Measurements from ENCODE around the gene PLEKHG4B.

Gene PLEKHG4B

DNA sequence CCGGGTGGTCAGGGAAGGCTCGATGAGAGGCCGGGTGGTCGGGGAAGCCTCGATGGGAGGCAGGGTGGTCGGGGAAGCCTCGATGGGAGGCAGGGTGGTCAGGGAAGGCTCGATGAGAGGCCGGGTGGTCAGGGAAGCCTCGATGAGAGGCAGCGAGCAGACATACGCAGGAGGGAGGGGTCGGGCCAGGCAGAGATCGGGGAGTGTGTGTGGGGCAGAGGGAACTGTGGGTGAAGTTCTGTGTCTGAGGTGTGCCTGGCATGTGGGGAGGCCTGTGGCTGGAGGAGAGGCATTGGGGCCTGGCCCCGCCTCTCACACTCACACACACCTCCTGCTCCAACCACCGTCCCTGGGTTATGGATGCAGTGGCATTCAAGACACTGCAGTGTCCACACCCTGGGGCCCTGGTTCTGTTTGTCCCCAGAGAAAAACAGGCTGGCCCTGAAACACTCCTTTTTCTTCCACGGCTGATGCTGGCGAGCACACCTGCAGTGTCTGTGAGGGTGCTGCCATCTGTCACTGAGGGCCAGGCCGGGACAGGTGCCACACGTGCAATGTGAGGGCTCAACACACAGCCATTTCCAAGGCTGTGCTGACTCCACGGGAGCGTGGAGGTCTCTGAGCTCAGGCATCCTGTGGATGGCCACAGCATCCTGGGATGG lies 6.5 kb upstream of the PLEKHG4B start:
- TF ChIP-seq YY1 (IDR thresholded peaks at IDR 0.05; ENCODE audit: low read depth) (no peak), CEBPB (IDR thresholded peaks at IDR 0.05) (no peak), TEAD4 (IDR thresholded peaks at IDR 0.05) (no peak), RAD21 (IDR thresholded peaks at IDR 0.05; ENCODE audit: low read depth) (no peak), CREB1 (IDR thresholded peaks at IDR 0.05; ENCODE audit: low read depth) (no peak), EGR1 (IDR thresholded peaks at IDR 0.05) (no peak), FOXM1 (IDR thresholded peaks at IDR 0.05; ENCODE audit: borderline replicate concordance, low read depth) (no peak), NFIC (IDR thresholded peaks at IDR 0.05) (no peak), TAF1 (IDR thresholded peaks at IDR 0.05; ENCODE audit: low read depth) (no peak), ZBTB7A (IDR thresholded peaks at IDR 0.05; ENCODE audit: low read depth) (no peak), EP300 (IDR thresholded peaks at IDR 0.05; ENCODE audit: borderline replicate concordance) (no peak), TCF12 (IDR thresholded peaks at IDR 0.05; ENCODE audit: low read depth) (no peak)
- TF ChIP-seq, protein P1, sequence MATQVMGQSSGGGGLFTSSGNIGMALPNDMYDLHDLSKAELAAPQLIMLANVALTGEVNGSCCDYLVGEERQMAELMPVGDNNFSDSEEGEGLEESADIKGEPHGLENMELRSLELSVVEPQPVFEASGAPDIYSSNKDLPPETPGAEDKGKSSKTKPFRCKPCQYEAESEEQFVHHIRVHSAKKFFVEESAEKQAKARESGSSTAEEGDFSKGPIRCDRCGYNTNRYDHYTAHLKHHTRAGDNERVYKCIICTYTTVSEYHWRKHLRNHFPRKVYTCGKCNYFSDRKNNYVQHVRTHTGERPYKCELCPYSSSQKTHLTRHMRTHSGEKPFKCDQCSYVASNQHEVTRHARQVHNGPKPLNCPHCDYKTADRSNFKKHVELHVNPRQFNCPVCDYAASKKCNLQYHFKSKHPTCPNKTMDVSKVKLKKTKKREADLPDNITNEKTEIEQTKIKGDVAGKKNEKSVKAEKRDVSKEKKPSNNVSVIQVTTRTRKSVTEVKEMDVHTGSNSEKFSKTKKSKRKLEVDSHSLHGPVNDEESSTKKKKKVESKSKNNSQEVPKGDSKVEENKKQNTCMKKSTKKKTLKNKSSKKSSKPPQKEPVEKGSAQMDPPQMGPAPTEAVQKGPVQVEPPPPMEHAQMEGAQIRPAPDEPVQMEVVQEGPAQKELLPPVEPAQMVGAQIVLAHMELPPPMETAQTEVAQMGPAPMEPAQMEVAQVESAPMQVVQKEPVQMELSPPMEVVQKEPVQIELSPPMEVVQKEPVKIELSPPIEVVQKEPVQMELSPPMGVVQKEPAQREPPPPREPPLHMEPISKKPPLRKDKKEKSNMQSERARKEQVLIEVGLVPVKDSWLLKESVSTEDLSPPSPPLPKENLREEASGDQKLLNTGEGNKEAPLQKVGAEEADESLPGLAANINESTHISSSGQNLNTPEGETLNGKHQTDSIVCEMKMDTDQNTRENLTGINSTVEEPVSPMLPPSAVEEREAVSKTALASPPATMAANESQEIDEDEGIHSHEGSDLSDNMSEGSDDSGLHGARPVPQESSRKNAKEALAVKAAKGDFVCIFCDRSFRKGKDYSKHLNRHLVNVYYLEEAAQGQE (IDR thresholded peaks at IDR 0.05; ENCODE audit: low read depth) = no peak
- TF ChIP-seq, protein P2, sequence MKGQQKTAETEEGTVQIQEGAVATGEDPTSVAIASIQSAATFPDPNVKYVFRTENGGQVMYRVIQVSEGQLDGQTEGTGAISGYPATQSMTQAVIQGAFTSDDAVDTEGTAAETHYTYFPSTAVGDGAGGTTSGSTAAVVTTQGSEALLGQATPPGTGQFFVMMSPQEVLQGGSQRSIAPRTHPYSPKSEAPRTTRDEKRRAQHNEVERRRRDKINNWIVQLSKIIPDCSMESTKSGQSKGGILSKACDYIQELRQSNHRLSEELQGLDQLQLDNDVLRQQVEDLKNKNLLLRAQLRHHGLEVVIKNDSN (IDR thresholded peaks at IDR 0.05) = no peak
- TF ChIP-seq, protein P3, sequence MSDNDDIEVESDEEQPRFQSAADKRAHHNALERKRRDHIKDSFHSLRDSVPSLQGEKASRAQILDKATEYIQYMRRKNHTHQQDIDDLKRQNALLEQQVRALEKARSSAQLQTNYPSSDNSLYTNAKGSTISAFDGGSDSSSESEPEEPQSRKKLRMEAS (IDR thresholded peaks at IDR 0.05) = no peak

DNA sequence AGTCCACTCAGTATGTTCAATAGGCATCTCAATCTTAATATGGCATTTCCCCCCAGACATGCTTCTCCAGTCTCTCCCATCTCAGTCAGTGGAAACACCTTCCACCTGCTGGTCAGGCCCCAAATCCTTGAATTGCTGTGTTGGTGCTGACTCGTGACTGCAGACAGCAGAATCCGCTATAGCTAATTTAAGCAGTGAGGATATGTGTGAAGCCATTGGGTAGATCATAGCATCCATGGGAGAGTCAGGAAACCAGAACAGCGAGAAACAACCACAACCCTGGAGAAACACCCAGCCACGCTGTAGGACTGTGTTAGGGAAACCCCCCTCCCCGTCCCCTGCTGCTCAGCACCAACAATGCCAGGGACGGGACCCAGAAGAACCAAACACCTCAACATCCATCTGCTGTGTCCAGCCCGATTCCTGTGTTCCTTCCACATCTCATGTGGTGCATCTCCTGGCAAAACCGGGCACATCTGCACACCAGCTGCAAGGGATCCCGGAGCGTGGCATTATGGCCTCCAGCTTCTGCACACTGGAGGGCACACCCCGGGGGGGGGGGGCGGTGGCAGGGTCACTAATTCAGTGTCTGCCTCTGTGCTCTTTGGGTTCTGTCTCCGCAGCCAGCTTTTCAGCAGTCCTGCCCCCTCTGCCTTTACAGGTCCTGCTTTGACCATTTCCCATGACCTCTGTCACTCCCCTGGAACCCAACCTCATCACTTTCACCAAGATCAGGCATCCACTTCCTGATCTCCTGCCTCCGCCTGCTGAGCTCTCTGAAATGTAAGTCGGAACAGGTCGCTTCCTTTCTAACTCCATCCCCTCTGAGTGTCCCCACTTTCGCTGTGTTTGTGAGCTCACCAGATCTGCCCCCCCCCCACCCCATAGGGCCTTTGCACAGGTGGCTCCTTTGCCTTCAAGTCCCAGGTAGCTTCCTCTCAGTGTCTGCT lies 2.4 kb upstream of the PLEKHG4B start:
- TF ChIP-seq FOXM1 (IDR thresholded peaks at IDR 0.05; ENCODE audit: borderline replicate concordance, low read depth) (no peak), TAF1 (IDR thresholded peaks at IDR 0.05; ENCODE audit: low read depth) (no peak), RAD21 (IDR thresholded peaks at IDR 0.05; ENCODE audit: low read depth) (no peak), EGR1 (IDR thresholded peaks at IDR 0.05) (no peak), YY1 (IDR thresholded peaks at IDR 0.05; ENCODE audit: low read depth) (no peak), NFIC (IDR thresholded peaks at IDR 0.05) (no peak), CEBPB (IDR thresholded peaks at IDR 0.05) (no peak), EP300 (IDR thresholded peaks at IDR 0.05; ENCODE audit: borderline replicate concordance) (no peak), ZBTB7A (IDR thresholded peaks at IDR 0.05; ENCODE audit: low read depth) (no peak), TCF12 (IDR thresholded peaks at IDR 0.05; ENCODE audit: low read depth) (no peak), TEAD4 (IDR thresholded peaks at IDR 0.05) (no peak), CREB1 (IDR thresholded peaks at IDR 0.05; ENCODE audit: low read depth) (no peak)
- TF ChIP-seq, protein P3 (IDR thresholded peaks at IDR 0.05) = no peak
- TF ChIP-seq, protein P1 (IDR thresholded peaks at IDR 0.05; ENCODE audit: low read depth) = no peak
- TF ChIP-seq, protein P2 (IDR thresholded peaks at IDR 0.05) = no peak

DNA sequence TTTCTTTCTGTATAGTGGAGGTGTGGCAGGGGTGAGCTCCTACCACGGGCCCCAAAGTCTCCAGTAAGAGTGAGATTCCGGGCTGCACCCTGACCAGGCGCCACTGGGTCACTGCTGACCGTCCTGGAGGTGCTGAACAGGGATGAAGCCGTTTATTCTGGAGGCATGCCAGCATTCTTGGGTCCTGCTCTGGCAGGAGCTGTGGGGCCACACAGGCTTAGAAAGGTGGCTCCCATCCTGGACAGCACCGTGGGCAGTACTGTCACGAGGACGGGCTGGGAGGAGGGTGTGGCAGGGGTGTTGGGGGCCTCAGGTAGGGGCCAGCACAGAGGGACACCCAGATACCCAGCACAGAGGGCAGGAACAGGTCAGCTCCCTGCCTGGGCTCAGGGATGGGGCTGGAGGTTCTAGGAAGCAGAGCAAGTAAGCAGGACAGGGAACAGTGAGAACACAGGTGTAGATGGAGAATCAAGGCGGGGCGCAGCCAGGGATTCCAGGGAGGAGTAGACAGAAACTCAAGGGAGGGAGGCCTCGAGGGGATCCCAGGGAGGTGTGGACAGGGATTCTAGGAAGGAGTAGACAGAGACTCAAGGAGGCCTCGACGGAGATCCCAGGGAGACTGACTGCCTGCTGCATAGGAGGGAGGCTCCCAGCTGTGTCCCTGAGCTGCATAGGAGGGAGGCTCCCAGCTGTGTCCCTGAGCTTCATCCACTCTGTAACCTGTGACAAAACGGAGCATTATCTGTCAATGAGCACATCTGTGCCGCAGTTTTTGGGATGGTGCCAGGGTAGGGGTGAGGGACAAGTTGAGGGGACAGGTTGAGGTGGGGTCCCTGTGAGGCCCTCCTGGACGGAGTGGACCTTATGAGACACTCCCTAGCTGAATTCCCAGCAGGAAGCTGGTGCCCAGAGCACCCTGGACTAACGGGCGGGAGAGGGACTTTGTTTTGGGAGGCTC lies 1.1 kb upstream of the PLEKHG4B start:
- TF ChIP-seq TEAD4 (IDR thresholded peaks at IDR 0.05) = peak; percentile 50; the same call in 1 of the 2 replicates
- TF ChIP-seq RAD21 (IDR thresholded peaks at IDR 0.05; ENCODE audit: low read depth) = no peak
- no peak; the same call in 1 of the 2 replicates for TF ChIP-seq EP300 (IDR thresholded peaks at IDR 0.05; ENCODE audit: borderline replicate concordance)
- TF ChIP-seq YY1 (IDR thresholded peaks at IDR 0.05; ENCODE audit: low read depth) = 0 out of 2 replicates have a peak, but pooled peaks have one; percentile 33
- TF ChIP-seq TAF1 (IDR thresholded peaks at IDR 0.05; ENCODE audit: low read depth) = 0 out of 2 replicates have a peak, but pooled peaks have one; percentile 25
- TF ChIP-seq, protein P2 (IDR thresholded peaks at IDR 0.05) = 0 out of 2 replicates have a peak, but pooled peaks have one; percentile 12
- TF ChIP-seq, protein P1 (IDR thresholded peaks at IDR 0.05; ENCODE audit: low read depth) = peak; percentile 78
- peak; percentile 78 for TF ChIP-seq NFIC (IDR thresholded peaks at IDR 0.05)

Measured in Ishikawa (cell line).